ENCODE results near the gene ATE1. TPM values are rescaled to one million over a fixed set of nuclear protein-coding genes. Genes with fewer than 3 reads are reported as not detected.
A peak's percentile ranks its signal among the peaks of the same experiment; 100 is the strongest.

Gene ATE1
- total and polyA plus RNA-seq, 2 donors (not counting 1 experiment from before 2014, with no cell fraction given), result 19.3 to 28.1 TPM

DNA sequence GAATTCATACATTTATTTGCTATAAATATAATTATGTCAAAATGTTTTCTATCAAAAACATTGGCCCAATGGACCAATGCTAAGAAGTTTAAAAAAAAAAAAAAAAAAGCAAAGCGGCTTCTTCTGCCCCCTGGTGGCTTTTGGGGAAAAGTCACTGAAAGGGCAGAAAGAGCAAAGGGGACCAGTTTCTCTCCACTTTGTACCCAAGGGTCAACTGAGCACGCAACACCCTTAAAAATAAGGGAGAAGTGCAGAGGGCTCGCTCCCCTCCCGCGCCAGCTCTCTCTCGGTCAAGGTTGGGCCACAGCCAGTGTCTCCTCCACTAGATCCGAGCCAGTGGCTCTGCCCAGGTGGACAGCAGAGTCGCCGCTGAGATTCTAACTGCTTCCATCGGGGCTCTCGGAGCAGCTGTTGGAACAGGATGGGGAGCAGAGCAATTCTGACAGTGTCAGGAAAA, 193.2 kb downstream of the ATE1 start:
- DNase-seq (ENCODE audit: low read depth in 2 of 2), result peak in 1 of 2 donors; percentile 17
- TF ChIP-seq, protein P1, sequence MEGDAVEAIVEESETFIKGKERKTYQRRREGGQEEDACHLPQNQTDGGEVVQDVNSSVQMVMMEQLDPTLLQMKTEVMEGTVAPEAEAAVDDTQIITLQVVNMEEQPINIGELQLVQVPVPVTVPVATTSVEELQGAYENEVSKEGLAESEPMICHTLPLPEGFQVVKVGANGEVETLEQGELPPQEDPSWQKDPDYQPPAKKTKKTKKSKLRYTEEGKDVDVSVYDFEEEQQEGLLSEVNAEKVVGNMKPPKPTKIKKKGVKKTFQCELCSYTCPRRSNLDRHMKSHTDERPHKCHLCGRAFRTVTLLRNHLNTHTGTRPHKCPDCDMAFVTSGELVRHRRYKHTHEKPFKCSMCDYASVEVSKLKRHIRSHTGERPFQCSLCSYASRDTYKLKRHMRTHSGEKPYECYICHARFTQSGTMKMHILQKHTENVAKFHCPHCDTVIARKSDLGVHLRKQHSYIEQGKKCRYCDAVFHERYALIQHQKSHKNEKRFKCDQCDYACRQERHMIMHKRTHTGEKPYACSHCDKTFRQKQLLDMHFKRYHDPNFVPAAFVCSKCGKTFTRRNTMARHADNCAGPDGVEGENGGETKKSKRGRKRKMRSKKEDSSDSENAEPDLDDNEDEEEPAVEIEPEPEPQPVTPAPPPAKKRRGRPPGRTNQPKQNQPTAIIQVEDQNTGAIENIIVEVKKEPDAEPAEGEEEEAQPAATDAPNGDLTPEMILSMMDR (conservative IDR thresholded peaks at IDR 0.05 in 1 of 2, IDR thresholded peaks at IDR 0.05 in 1 of 2; ENCODE audit: low read depth in 1 of 2, low read length in 2 of 2), result peak; percentile 60 to 63
- no peak for TF ChIP-seq EZH2 (IDR thresholded peaks at IDR 0.05; ENCODE audit: low read length, missing control alignments)
- Histone ChIP-seq H3K27ac (ENCODE audit: insufficient read depth, low read length) (no peak overlapping the region), H3K4me3 (replicated peaks in 1 of 4; ENCODE audit: control extremely low read depth in 1 of 4, insufficient read depth in 1 of 4, low read depth in 3 of 4, low read length in 4 of 4) (no peak overlapping the region), H3K36me3 (ENCODE audit: control insufficient read depth, insufficient read depth, low read length) (no peaks in the 10 kb centered on the region), H3K9ac (ENCODE audit: insufficient read depth, low read length) (no peak overlapping the region), H3K4me1 (ENCODE audit: control insufficient read depth, extremely low read depth, insufficient read depth, low read length) (no peaks in the 10 kb centered on the region), H3K4me2 (ENCODE audit: extremely low read depth, insufficient read depth, low read length) (no peak overlapping the region), H4K20me1 (ENCODE audit: control insufficient read depth, extremely low read depth, insufficient read depth, low read length) (no peaks in the 10 kb centered on the region), H2AFZ (ENCODE audit: low read length) (no peak overlapping the region), H3K27me3 (ENCODE audit: control insufficient read depth, insufficient read depth, low read length) (no peaks in the 10 kb centered on the region), H3K9me3 (ENCODE audit: control insufficient read depth, insufficient read depth, low read depth, low read length) (no peaks in the 10 kb centered on the region), H3K79me2 (ENCODE audit: control insufficient read depth, insufficient read depth, low read length) (no peaks in the 10 kb centered on the region)

DNA sequence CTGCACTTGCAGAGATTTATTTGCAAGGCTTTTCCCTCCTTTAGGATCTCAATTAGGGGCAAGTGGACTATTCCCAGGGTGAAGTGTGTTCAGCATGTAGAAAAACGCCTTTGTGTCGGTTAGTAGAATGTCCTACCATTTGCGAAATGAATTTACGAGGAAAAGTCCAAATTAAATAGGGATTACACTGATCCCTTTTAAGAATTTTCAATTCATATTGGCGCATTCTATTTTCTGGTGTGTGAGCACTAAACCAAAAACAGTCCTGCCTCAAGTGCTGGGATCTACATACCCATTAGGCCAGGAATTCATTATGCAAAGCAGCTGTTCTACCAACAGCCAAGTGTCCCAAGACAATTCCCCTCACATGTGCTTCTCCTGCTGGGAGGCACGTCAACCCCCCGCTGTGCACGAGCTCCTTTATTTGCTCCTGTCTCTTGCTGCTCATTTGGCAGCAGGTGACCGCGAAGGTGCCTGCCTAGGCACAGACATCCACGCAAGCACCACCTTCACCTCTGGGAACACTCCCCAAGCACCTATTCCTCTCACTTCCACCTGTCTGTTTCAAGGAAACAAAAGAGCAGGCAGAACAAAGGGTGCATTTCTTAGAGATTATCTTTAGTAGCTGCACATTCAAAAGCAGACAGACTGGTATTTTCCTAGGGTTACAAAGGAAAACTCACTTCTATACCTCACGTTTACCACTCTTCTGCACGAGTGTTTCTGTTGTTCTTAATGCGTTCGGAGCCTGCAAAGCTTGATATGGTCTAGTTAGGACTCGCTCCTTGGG, 195.0 kb downstream of the ATE1 start:
- DNase-seq (ENCODE audit: low read depth in 2 of 2), result no peak
- no peaks in the 10 kb centered on the region for H4K20me1 ChIP-seq (ENCODE audit: control insufficient read depth, extremely low read depth, insufficient read depth, low read length)

DNA sequence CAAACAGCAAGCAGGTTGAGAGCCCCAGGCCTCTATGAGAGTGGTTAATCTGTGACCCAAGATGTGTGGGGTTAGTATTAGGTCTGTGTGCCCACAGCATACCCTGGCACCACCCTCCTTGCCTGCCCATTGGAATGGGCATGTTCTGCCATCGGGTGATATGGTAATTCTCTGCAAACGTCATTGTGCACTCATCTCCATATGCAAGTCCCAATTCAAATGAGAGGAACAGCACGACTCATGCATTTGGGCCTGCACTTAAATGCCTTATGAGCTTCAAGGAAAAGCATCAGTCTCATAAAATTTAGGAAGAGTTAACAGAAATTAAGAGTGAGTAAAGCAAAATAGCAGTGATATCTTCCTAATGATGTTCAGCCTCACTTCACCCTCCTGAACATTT, 195.7 kb downstream of the ATE1 start:
- H3K36me3 ChIP-seq (ENCODE audit: control insufficient read depth, insufficient read depth, low read length), result no peaks in the 10 kb centered on the region
- H3K27me3 ChIP-seq (ENCODE audit: control insufficient read depth, insufficient read depth, low read length), result no peaks in the 10 kb centered on the region
- H3K79me2 ChIP-seq (ENCODE audit: control insufficient read depth, insufficient read depth, low read length), result no peaks in the 10 kb centered on the region
- H2AFZ ChIP-seq (ENCODE audit: low read length), result no peak overlapping the region
- no peaks in the 10 kb centered on the region for H4K20me1 ChIP-seq (ENCODE audit: control insufficient read depth, extremely low read depth, insufficient read depth, low read length)
- H3K9ac ChIP-seq (ENCODE audit: insufficient read depth, low read length), result no peak overlapping the region
- H3K9me3 ChIP-seq (ENCODE audit: control insufficient read depth, insufficient read depth, low read depth, low read length), result no peaks in the 10 kb centered on the region
- no peak overlapping the region for H3K4me2 ChIP-seq (ENCODE audit: extremely low read depth, insufficient read depth, low read length)
- no peak overlapping the region for H3K4me3 ChIP-seq (replicated peaks in 1 of 4; ENCODE audit: control extremely low read depth in 1 of 4, insufficient read depth in 1 of 4, low read depth in 3 of 4, low read length in 4 of 4)
- DNase-seq (ENCODE audit: low read depth in 2 of 2), result no peak
- TF ChIP-seq, protein P1 (conservative IDR thresholded peaks at IDR 0.05 in 1 of 2, IDR thresholded peaks at IDR 0.05 in 1 of 2; ENCODE audit: low read depth in 1 of 2, low read length in 2 of 2), result no peak
- TF ChIP-seq EZH2 (IDR thresholded peaks at IDR 0.05; ENCODE audit: low read length, missing control alignments), result no peak
- no peaks in the 10 kb centered on the region for H3K4me1 ChIP-seq (ENCODE audit: control insufficient read depth, extremely low read depth, insufficient read depth, low read length)
- no peak overlapping the region for H3K27ac ChIP-seq (ENCODE audit: insufficient read depth, low read length)

More for the DNA sequence above, 195.0 kb downstream of the ATE1 start:
- no peak for TF ChIP-seq EZH2 (IDR thresholded peaks at IDR 0.05; ENCODE audit: low read length, missing control alignments)
- H3K4me2 ChIP-seq (ENCODE audit: extremely low read depth, insufficient read depth, low read length), result no peak overlapping the region
- no peaks in the 10 kb centered on the region for H3K27me3 ChIP-seq (ENCODE audit: control insufficient read depth, insufficient read depth, low read length)
- H3K4me1 ChIP-seq (ENCODE audit: control insufficient read depth, extremely low read depth, insufficient read depth, low read length), result no peaks in the 10 kb centered on the region
- no peak overlapping the region for H2AFZ ChIP-seq (ENCODE audit: low read length)
- H3K79me2 ChIP-seq (ENCODE audit: control insufficient read depth, insufficient read depth, low read length), result no peaks in the 10 kb centered on the region
- H3K27ac ChIP-seq (ENCODE audit: insufficient read depth, low read length), result no peak overlapping the region
- H3K4me3 ChIP-seq (replicated peaks in 1 of 4; ENCODE audit: control extremely low read depth in 1 of 4, insufficient read depth in 1 of 4, low read depth in 3 of 4, low read length in 4 of 4), result no peak overlapping the region
- no peak overlapping the region for H3K9ac ChIP-seq (ENCODE audit: insufficient read depth, low read length)
- H3K36me3 ChIP-seq (ENCODE audit: control insufficient read depth, insufficient read depth, low read length), result no peaks in the 10 kb centered on the region
- no peaks in the 10 kb centered on the region for H3K9me3 ChIP-seq (ENCODE audit: control insufficient read depth, insufficient read depth, low read depth, low read length)

Measured in fibroblast of lung (primary cell).